T-helper 1 cell treated with Interleukin-12 subunit alpha and Interleukin-12 subunit beta and Interleukin-4 antibody, amounts not matched to agents 30 ng/mL and 1 ng/mL, for 36 hours (primary cell): ENCODE results near the gene PLEKHN1. TPM values are rescaled to one million over a fixed set of nuclear protein-coding genes. Genes with fewer than 3 reads are reported as not detected.
"Not testable (repeated sequence)": the region's sequence is repeated elsewhere in the genome, so short reads cannot be mapped to it uniquely, and the experiment has no call there.

Experiments used
- intact Hi-C: fragments of 100-400 bp; cut with micrococcal nuclease; formaldehyde crosslinking; loops from one replicate; pipeline ENCODE4 v1.15.1; 2024
- total RNA-seq: library from RNA; stranded (reverse); gene quantifications from 2 replicates; pipeline ENCODE4 v1.2.3, GENCODE V29; 2022

The PLEKHN1 gene
- total RNA-seq, 1 donor from 2014 or later: 2.2 TPM

GRCh38 chr1:942411-942821 is 23.9 kb upstream of the PLEKHN1 start:
- intact Hi-C loops: no loop called here

GRCh38 chr1:942864-943533 is 23.3 kb upstream of the PLEKHN1 start:
- intact Hi-C loops: no loop called here

- intact Hi-C loops: no loop called here
Observed at GRCh38 chr1:943545-944340, 22.5 kb upstream of the PLEKHN1 start.

GRCh38 chr1:944341-945325 is 21.6 kb upstream of the PLEKHN1 start:
- intact Hi-C loops: no loop called here

GRCh38 chr1:945688-946556 is 20.4 kb upstream of the PLEKHN1 start:
- intact Hi-C loops: no loop called here

GRCh38 chr1:946811-947210 is 19.5 kb upstream of the PLEKHN1 start:
- intact Hi-C loops: not testable (repeated sequence)

GRCh38 chr1:947958-948357 is 18.3 kb upstream of the PLEKHN1 start:
- intact Hi-C loops: no loop called here

GRCh38 chr1:950268-950667 is 16.0 kb upstream of the PLEKHN1 start:
- intact Hi-C loops: no loop called here

- intact Hi-C loops: no loop called here
Observed at GRCh38 chr1:950881-951280, 15.4 kb upstream of the PLEKHN1 start.

- intact Hi-C loops: no loop called here
Observed at GRCh38 chr1:951364-951763, 14.9 kb upstream of the PLEKHN1 start.

GRCh38 chr1:952201-952600 is 14.1 kb upstream of the PLEKHN1 start:
- intact Hi-C loops: no loop called here

GRCh38 chr1:952603-953002 is 13.7 kb upstream of the PLEKHN1 start:
- intact Hi-C loops: no loop called here

GRCh38 chr1:953524-954320 is 12.6 kb upstream of the PLEKHN1 start:
- intact Hi-C loops: no loop called here

GRCh38 chr1:954927-955326 is 11.4 kb upstream of the PLEKHN1 start:
- intact Hi-C loops: loop anchor here (5.0 kb wide), 2 partner anchors 48 to 257 kb away; partner anchors contain the start of gene TNFRSF4

- intact Hi-C loops: loop anchor here (5.0 kb wide), 2 partner anchors 48 to 257 kb away; partner anchors contain the start of gene TNFRSF4
Observed at GRCh38 chr1:955474-955873, 10.8 kb upstream of the PLEKHN1 start.

GRCh38 chr1:956636-957035 is 9.6 kb upstream of the PLEKHN1 start:
- intact Hi-C loops: loop anchor here (5.0 kb wide), 2 partner anchors 49 to 256 kb away; partner anchors contain the start of gene TNFRSF4

- intact Hi-C loops: loop anchor here (1.0 to 5.0 kb wide), 4 partner anchors 8 to 253 kb away; partner anchors contain the start of genes C1orf159 and TNFRSF4
Observed at GRCh38 chr1:958823-959730, 7.2 kb upstream of the PLEKHN1 start, which contains the start of gene NOC2L. Gene NOC2L, minus strand, starts transcription at chr1:959256. Its CDS starts 16 bp downstream, at chr1:959240.

GRCh38 chr1:959731-960362 is 6.4 kb upstream of the PLEKHN1 start:
- intact Hi-C loops: loop anchor here (1.0 to 10.0 kb wide), 7 partner anchors 7 to 551 kb away; partner anchors contain the start of genes C1orf159, ISG15, PUSL1 and TNFRSF4
